GM23248 (cell line): ENCODE results near the gene RRAGA. TPM values are rescaled to one million over a fixed set of nuclear protein-coding genes. Genes with fewer than 3 reads are reported as not detected.

Experiments used
- DNase-seq: peaks from one replicate; pipeline ENCODE4 v3.0.0-alpha.2; 2015
- H2AFZ ChIP-seq: fragments of 200-600 bp; sonication (generic); 2 replicates; pipeline ENCODE4 v1.6.1; 2016; ENCODE audit warnings: antibody characterized with exemption
- H3F3A ChIP-seq: fragments of 200-600 bp; sonication (generic); 2 replicates; pipeline ENCODE4 v1.6.1; 2016; ENCODE audit warnings: mild to moderate bottlenecking, antibody characterized with exemption, mixed run types; ENCODE audit not compliant: insufficient read depth
- H3K27ac ChIP-seq: fragments of 200-600 bp; sonication (generic); 2 replicates; pipeline ENCODE4 v1.5.1; 2016; ENCODE audit warnings: mild to moderate bottlenecking
- H3K27me3 ChIP-seq: fragments of 200-600 bp; sonication (generic); replicated peaks from 2 replicates; pipeline ENCODE4 v1.6.1; 2016; ENCODE audit warnings: mild to moderate bottlenecking; ENCODE audit not compliant: insufficient read depth
- H3K36me3 ChIP-seq: fragments of 200-600 bp; sonication (generic); 2 replicates; pipeline ENCODE4 v1.6.1; 2016; ENCODE audit warnings: low read depth, mild to moderate bottlenecking
- H3K4me1 ChIP-seq: fragments of 200-600 bp; sonication (generic); 2 replicates; pipeline ENCODE4 v1.6.1; 2016; ENCODE audit warnings: mild to moderate bottlenecking; ENCODE audit not compliant: insufficient read depth
- H3K4me2 ChIP-seq: fragments of 200-600 bp; sonication (generic); one replicate; pipeline ENCODE4 v1.6.1; 2016; ENCODE audit warnings: mild to moderate bottlenecking; ENCODE audit not compliant: unreplicated experiment
- H3K4me3 ChIP-seq: fragments of 200-600 bp; sonication (generic); 2 replicates; pipeline ENCODE4 v1.5.1; 2016; ENCODE audit warnings: mild to moderate bottlenecking
- H3K79me2 ChIP-seq: fragments of 200-600 bp; sonication (generic); 2 replicates; pipeline ENCODE4 v1.6.1; 2016; ENCODE audit warnings: mild to moderate bottlenecking; ENCODE audit not compliant: insufficient read depth
- H3K9ac ChIP-seq: fragments of 200-600 bp; sonication (generic); 2 replicates; pipeline ENCODE4 v1.6.1; 2016; ENCODE audit warnings: mild to moderate bottlenecking
- H3K9me2 ChIP-seq: fragments of 200-600 bp; sonication (generic); 2 replicates; pipeline ENCODE4 v1.6.1; 2016; ENCODE audit warnings: mixed run types, mild to moderate bottlenecking, moderate library complexity; ENCODE audit not compliant: insufficient read depth
- H3K9me3 ChIP-seq: fragments of 200-600 bp; sonication (generic); one replicate; pipeline ENCODE4 v1.6.1; 2017; ENCODE audit warnings: low read depth
- H4K20me1 ChIP-seq: fragments of 200-600 bp; sonication (generic); 2 replicates; pipeline ENCODE4 v1.6.0; 2016; ENCODE audit not compliant: insufficient read depth
- EZH2 ChIP-seq: fragments of 200-600 bp; sonication (generic); IDR thresholded peaks from 2 replicates; pipeline ENCODE4 v1.6.1; 2018; ENCODE audit warnings: antibody characterized with exemption, mild to moderate bottlenecking; ENCODE audit not compliant: insufficient read depth, poor library complexity, severe bottlenecking
- EZH2phosphoT487 ChIP-seq: fragments of 200-600 bp; sonication (generic); IDR thresholded peaks from 2 replicates; pipeline ENCODE4 v1.6.1; 2018; ENCODE audit warnings: antibody characterized with exemption, moderate library complexity, mild to moderate bottlenecking, low read depth; ENCODE audit not compliant: insufficient read depth
- WGBS, 2 experiments: methylation state at CpG; one replicate each; pipeline ENCODE4 v1.1.6; 2015 to 2017; ENCODE audit warnings: low lambda C conversion rate in 2 of 2, low coverage in 1 of 2; ENCODE audit errors: missing lambda C conversion rate in 2 of 2; 5-methylcytosine and 5-hydroxymethylcytosine counted together
- in situ Hi-C: fragments of 300-500 bp; cut with MboI; formaldehyde crosslinking; loops from 2 replicates; pipeline ENCODE4 v1.15.0; 2020
- polyA plus RNA-seq: library from polyadenylated mRNA; unstranded; fragments of >200 nt; fragmentation: Nextera tagmentation; extraction: Ambion mirVana; gene quantifications from 2 replicates; pipeline ENCODE4 v1.2.1, GENCODE V29; 2016
- total RNA-seq: library from RNA; depleted of rRNA; stranded (reverse); fragments of >200 nt; shearing (Covaris generic); gene quantifications from 2 replicates; pipeline ENCODE4 v1.2.3, GENCODE V29; 2014

RRAGA gene
- total and polyA plus RNA-seq, 2 experiments from 2014 or later, result 53.3 to 217 TPM

DNA sequence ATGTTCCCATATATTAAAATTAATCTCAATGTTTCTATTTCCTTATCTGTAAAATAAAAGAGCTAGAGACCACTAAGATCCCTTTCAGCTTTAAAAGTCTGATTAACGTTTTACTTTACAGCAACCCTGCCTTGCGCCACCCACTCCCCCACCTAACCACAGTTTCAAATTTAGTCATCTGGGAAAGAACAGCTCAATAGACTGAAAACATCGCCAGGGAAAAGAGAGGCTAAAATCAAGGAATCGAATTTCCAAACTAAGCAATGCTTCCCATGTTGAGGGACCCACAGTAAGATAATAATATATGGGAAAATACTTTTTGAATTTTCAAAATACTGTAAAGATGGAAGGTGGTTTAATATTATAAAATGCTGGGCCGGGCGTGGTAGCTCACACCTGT lies 22.9 kb upstream of the RRAGA start:
- Histone ChIP-seq H3K4me3 (no peak overlapping the region), H3K4me1 (peaks cover 4% of the 10 kb centered on the region; the same call in 1 of the 2 replicates)
- in situ Hi-C loops, result loop anchor here (10.0 to 25.0 kb wide), 3 partner anchors 352 to 1489 kb away; no protein-coding TSS in a partner anchor

DNA sequence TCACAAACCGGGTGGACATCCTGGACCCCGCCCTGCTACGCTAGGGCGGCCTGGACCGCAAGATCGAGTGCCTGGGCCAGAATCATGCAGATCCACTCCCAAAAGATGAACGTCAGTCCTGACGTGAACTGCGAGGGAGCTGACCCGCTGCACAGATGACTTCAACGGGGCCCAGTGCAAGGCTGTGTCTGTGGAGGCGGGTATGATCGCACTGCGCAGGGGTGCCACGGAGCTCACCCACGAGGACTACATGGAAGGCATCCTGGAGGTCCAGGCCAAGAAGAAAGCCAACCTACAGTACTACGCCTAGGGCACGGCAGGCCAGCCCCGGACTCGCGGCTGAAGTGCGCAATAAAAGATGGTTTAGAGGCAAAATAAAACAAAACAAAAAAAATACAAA lies 21.4 kb upstream of the RRAGA start:
- Histone ChIP-seq H3F3A (no peaks in the 10 kb centered on the region), H3K9ac (no peak overlapping the region), H3K9me2 (no peaks in the 10 kb centered on the region), H3K27me3 (0 out of 2 replicates have a peak, but pooled peaks cover 3% of the 10 kb centered on the region), H4K20me1 (no peaks in the 10 kb centered on the region), H3K9me3 (no peaks in the 10 kb centered on the region), H2AFZ (no peak overlapping the region), H3K4me2 (no peak overlapping the region), H3K4me3 (no peak overlapping the region), H3K36me3 (no peaks in the 10 kb centered on the region), H3K79me2 (no peaks in the 10 kb centered on the region), H3K27ac (no peak overlapping the region), H3K4me1 (peaks cover 4% of the 10 kb centered on the region; the same call in 1 of the 2 replicates)
- 91 to 92% methylated on average over 22 of the region's 22 CpGs for WGBS, 2 experiments
- in situ Hi-C loops, result loop anchor here (10.0 to 25.0 kb wide), 3 partner anchors 353 to 1491 kb away; no protein-coding TSS in a partner anchor
- no peak for TF ChIP-seq EZH2phosphoT487
- TF ChIP-seq EZH2, result no peak
- DNase-seq, result no peak

More for the DNA sequence above, 22.9 kb upstream of the RRAGA start:
- Histone ChIP-seq H4K20me1 (no peaks in the 10 kb centered on the region), H3F3A (no peaks in the 10 kb centered on the region), H3K9me3 (no peaks in the 10 kb centered on the region), H2AFZ (no peak overlapping the region), H3K4me2 (no peak overlapping the region), H3K9me2 (no peaks in the 10 kb centered on the region), H3K36me3 (no peaks in the 10 kb centered on the region), H3K27ac (no peak overlapping the region), H3K79me2 (no peaks in the 10 kb centered on the region), H3K9ac (no peak overlapping the region), H3K27me3 (0 out of 2 replicates have a peak, but pooled peaks cover 3% of the 10 kb centered on the region)
- TF ChIP-seq EZH2phosphoT487 (no peak), EZH2 (no peak)
- 94 to 95% methylated on average over 6 of the region's 6 CpGs for WGBS, 2 experiments
- DNase-seq, result no peak

DNA sequence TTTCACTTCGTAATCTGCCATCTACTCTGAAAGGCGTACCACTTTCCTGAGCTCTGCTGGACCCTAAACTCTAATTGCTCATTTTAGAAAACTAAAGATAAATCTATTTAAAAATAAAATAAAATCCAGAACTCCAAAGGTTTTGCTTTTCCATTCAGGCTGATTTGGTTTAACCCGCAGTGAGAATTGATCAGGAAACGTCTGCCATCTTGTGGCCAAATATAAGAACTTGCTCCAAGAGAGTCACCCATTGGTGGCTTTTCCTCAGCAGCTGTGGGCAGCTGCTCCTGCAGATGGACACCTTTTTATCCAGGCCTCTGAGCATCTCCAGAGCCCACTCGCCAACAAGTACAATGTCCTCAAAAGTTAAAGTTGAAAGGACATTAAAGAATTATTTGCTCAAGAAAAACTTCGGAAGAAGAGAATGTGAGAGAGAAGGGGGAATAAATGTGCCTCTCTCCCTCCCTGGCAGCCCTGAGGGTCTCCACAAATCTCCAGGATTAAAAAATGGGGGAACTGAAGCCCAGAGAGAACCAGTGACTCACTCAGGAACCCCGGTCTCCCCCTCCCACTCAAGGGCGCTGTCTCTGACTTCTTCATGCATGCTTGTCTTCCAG lies 20.3 kb upstream of the RRAGA start:
- in situ Hi-C loops, result loop anchor here (10.0 to 25.0 kb wide), 3 partner anchors 354 to 1492 kb away; no protein-coding TSS in a partner anchor
- Histone ChIP-seq H3K36me3 (no peaks in the 10 kb centered on the region), H3K4me2 (no peak overlapping the region), H3K4me1 (peaks cover 4% of the 10 kb centered on the region; the same call in 1 of the 2 replicates), H3K9me2 (no peaks in the 10 kb centered on the region), H3F3A (no peaks in the 10 kb centered on the region), H4K20me1 (no peaks in the 10 kb centered on the region), H3K9me3 (no peaks in the 10 kb centered on the region), H3K9ac (no peak overlapping the region), H3K4me3 (no peak overlapping the region), H2AFZ (no peak overlapping the region), H3K79me2 (no peaks in the 10 kb centered on the region), H3K27ac (no peak overlapping the region), H3K27me3 (no peaks in the 10 kb centered on the region)
- no peak for TF ChIP-seq EZH2phosphoT487
- TF ChIP-seq EZH2, result no peak
- peak; percentile 80 for DNase-seq
- 6 to 10% methylated on average over 8 of the region's 8 CpGs for WGBS, 2 experiments

DNA sequence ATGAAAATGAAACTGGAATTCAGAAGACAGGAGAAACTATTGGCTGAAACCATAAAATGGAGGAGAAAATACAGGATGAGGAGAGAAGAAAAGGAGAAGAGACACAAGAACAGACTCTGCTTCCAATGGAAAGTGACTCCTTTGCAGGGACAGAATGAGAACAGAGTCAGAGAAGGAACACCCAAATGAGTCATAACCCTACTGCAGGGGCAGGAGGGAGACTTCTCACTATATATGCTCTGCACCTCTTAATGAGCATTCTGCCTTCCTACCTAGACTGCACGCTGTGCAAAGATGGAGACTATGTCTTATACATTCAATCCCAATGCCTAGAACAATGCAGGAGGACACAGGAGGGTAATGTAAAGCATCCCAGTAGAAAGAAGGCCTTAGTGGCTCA lies 18.3 kb upstream of the RRAGA start:
- Histone ChIP-seq H3K9me3 (no peaks in the 10 kb centered on the region), H3K36me3 (no peaks in the 10 kb centered on the region), H3K79me2 (no peaks in the 10 kb centered on the region), H2AFZ (no peak overlapping the region), H3K9me2 (no peaks in the 10 kb centered on the region), H3K27me3 (no peaks in the 10 kb centered on the region), H3F3A (no peaks in the 10 kb centered on the region), H3K27ac (no peak overlapping the region; the same call in 1 of the 2 replicates), H3K4me1 (peaks cover 4% of the 10 kb centered on the region; the same call in 1 of the 2 replicates), H3K9ac (no peak overlapping the region), H4K20me1 (no peaks in the 10 kb centered on the region), H3K4me2 (peak overlapping the region; percentile 54), H3K4me3 (no peak overlapping the region)
- no peak for TF ChIP-seq EZH2
- no peak for TF ChIP-seq EZH2phosphoT487
- WGBS, 2 experiments, result 55 to 57% methylated on average over 1 of the region's 1 CpG
- DNase-seq, result peak; percentile 76
- in situ Hi-C loops, result loop anchor here (25.0 kb wide), 1 partner anchor 1494 kb away; no protein-coding TSS in a partner anchor
